HepG2 (cell line): ENCODE results near the gene COG8. TPM values are rescaled to one million over a fixed set of nuclear protein-coding genes. Genes with fewer than 3 reads are reported as not detected.

ENCODE experiments used
- AKAP8 ChIP-seq: sonication (generic); formaldehyde crosslinking; IDR thresholded peaks from 2 replicates; pipeline ENCODE4 v1.5.1; 2020; ENCODE audit warnings: mild to moderate bottlenecking, missing genetic modification reagents
- ATF7-NPFF ChIP-seq: sonication (generic); formaldehyde crosslinking; IDR thresholded peaks from 2 replicates; pipeline ENCODE4 v1.8.1; 2023; ENCODE audit warnings: mild to moderate bottlenecking, low read depth, missing genetic modification reagents, moderate library complexity
- BRF2 ChIP-seq: sonication (generic); formaldehyde crosslinking; IDR thresholded peaks from 2 replicates; pipeline ENCODE4 v1.8.1; 2022; ENCODE audit warnings: mild to moderate bottlenecking, missing genetic modification reagents
- DRAP1 ChIP-seq: IDR thresholded peaks from 2 replicates; pipeline ENCODE4 v1.6.1; 2016; ENCODE audit warnings: missing genetic modification reagents, missing compliant biosample characterization
- ESRRA ChIP-seq: sonication (generic); formaldehyde crosslinking; IDR thresholded peaks from 2 replicates; pipeline ENCODE4 v1.5.1; 2020; ENCODE audit warnings: mild to moderate bottlenecking, low read depth, missing genetic modification reagents
- GATA4 ChIP-seq: sonication (generic); IDR thresholded peaks from 2 replicates; pipeline ENCODE4 v1.6.1; 2016; ENCODE audit warnings: antibody characterized with exemption, low read depth, borderline replicate concordance
- HDAC2 ChIP-seq: sonication (generic); formaldehyde crosslinking; IDR thresholded peaks from 2 replicates; pipeline ENCODE4 v1.4.0; 2020; ENCODE audit warnings: missing genetic modification reagents
- HNF4A ChIP-seq: sonication (generic); formaldehyde crosslinking; IDR thresholded peaks from 2 replicates; pipeline ENCODE4 v1.4.0; 2020; ENCODE audit warnings: missing genetic modification reagents
- HNRNPL ChIP-seq: fragments of 200-400 bp; formaldehyde crosslinking; IDR thresholded peaks from 2 replicates; pipeline ENCODE4 v1.6.1; 2017; ENCODE audit warnings: mild to moderate bottlenecking, low read depth, low read length
- HOXD1 ChIP-seq: sonication (generic); formaldehyde crosslinking; IDR thresholded peaks from 2 replicates; pipeline ENCODE4 v1.5.0; 2020; ENCODE audit warnings: missing genetic modification reagents
- MED8 ChIP-seq: sonication (generic); formaldehyde crosslinking; IDR thresholded peaks from 2 replicates; pipeline ENCODE4 v1.8.1; 2023; ENCODE audit warnings: mild to moderate bottlenecking, missing genetic modification reagents; ENCODE audit not compliant: insufficient replicate concordance
- MLXIP ChIP-seq: sonication (generic); formaldehyde crosslinking; IDR thresholded peaks from 2 replicates; pipeline ENCODE4 v1.9.0; 2021; ENCODE audit warnings: missing genetic modification reagents, borderline replicate concordance
- PHB2 ChIP-seq: fragments of 450-650 bp; IDR thresholded peaks from 2 replicates; pipeline ENCODE4 v1.6.1; 2018; ENCODE audit not compliant: partially characterized antibody
- POLR2AphosphoS5 ChIP-seq: IDR thresholded peaks from 2 replicates; pipeline ENCODE4 v1.6.1; 2012; ENCODE audit warnings: low read depth, low read length
- SNAI1 ChIP-seq: sonication (generic); formaldehyde crosslinking; IDR thresholded peaks from 2 replicates; pipeline ENCODE4 v1.5.0; 2020; ENCODE audit warnings: mild to moderate bottlenecking, missing genetic modification reagents, borderline replicate concordance
- SNAPC2 ChIP-seq: sonication (generic); formaldehyde crosslinking; IDR thresholded peaks from 2 replicates; pipeline ENCODE4 v1.8.1; 2022; ENCODE audit warnings: mild to moderate bottlenecking, missing genetic modification reagents
- SP1 ChIP-seq, 2 experiments: fragments of 450-650 bp in 1 of 2; sonication (generic) in 1 of 2; formaldehyde crosslinking in 1 of 2; IDR thresholded peaks; 2 replicates each; pipeline versions ENCODE4 v1.4.0 to v1.6.1; 2016 to 2020; ENCODE audit warnings: missing genetic modification reagents in 1 of 2
- TBP ChIP-seq: sonication (generic); formaldehyde crosslinking; IDR thresholded peaks from 2 replicates; pipeline ENCODE4 v1.5.0; 2020; ENCODE audit warnings: missing genetic modification reagents
- USF2 ChIP-seq, 2 experiments: sonication (generic) in 1 of 2; formaldehyde crosslinking in 1 of 2; IDR thresholded peaks; 2 replicates each; pipeline versions ENCODE4 v1.5.1 to v1.6.1; 2011 to 2020; ENCODE audit warnings: borderline replicate concordance in 1 of 2, low read depth in 1 of 2, low read length in 1 of 2, mild to moderate bottlenecking in 1 of 2, missing genetic modification reagents in 1 of 2, moderate library complexity in 1 of 2
- ZFP62 ChIP-seq: sonication (generic); formaldehyde crosslinking; IDR thresholded peaks from 2 replicates; pipeline ENCODE4 v1.4.0; 2020; ENCODE audit warnings: missing genetic modification reagents
- ZGPAT ChIP-seq: IDR thresholded peaks from 2 replicates; pipeline ENCODE4 v1.6.1; 2016; ENCODE audit warnings: mild to moderate bottlenecking
- ZNF251 ChIP-seq: sonication (generic); formaldehyde crosslinking; IDR thresholded peaks from 2 replicates; pipeline ENCODE4 v1.9.0; 2021; ENCODE audit warnings: mild to moderate bottlenecking, missing genetic modification reagents
- ZNF552 ChIP-seq: sonication (generic); formaldehyde crosslinking; IDR thresholded peaks from 2 replicates; pipeline ENCODE4 v1.9.0; 2022; ENCODE audit warnings: missing genetic modification reagents, mild to moderate bottlenecking, borderline replicate concordance
- ZNF776 ChIP-seq: sonication (generic); formaldehyde crosslinking; IDR thresholded peaks from 2 replicates; pipeline ENCODE4 v1.4.0; 2020; ENCODE audit warnings: mild to moderate bottlenecking, missing genetic modification reagents
- ZNF792 ChIP-seq: IDR thresholded peaks from 2 replicates; pipeline ENCODE4 v1.6.1; 2016
- polyA plus RNA-seq, 8 experiments: library from polyadenylated mRNA; depleted of rRNA in 3 of 8; stranded (reverse) in 7 of 8; unstranded in 1 of 8; fragments of >200 nt; fragmentation: Illumina TruSeq in 4 of 8; extraction: Trizol in 4 of 8; gene quantifications; 2 replicates each; pipeline versions ENCODE4 v1.2.1 to v1.2.3, GENCODE V29; 2011 to 2016; ENCODE audit warnings: low read depth in 4 of 8, missing spikeins in 1 of 8, mixed read lengths in 1 of 8; ENCODE audit not compliant: insufficient read depth in 1 of 8
- total RNA-seq, 5 experiments: library from RNA; depleted of rRNA; stranded (reverse); fragments of >200 nt; fragmentation: Illumina TruSeq; extraction: Trizol; gene quantifications; 2 replicates each; pipeline ENCODE4 v1.2.3, GENCODE V29; 2016; ENCODE audit warnings: low read depth in 1 of 5

Gene COG8
- total and polyA plus RNA-seq, 2 of the 13 experiments (the other 11 are each of a cell fraction or from before 2014, with no cell fraction given) = 45.5 to 52.1 TPM

- TF ChIP-seq POLR2AphosphoS5 = 0 out of 2 replicates have a peak, but pooled peaks have one; percentile 6
- no peak for TF ChIP-seq HDAC2 (CRISPR knock-in tag)
- TF ChIP-seq ZGPAT = no peak
- TF ChIP-seq GATA4 = no peak
- TF ChIP-seq MLXIP (CRISPR knock-in tag) = no peak
- no peak for TF ChIP-seq SNAI1
- TF ChIP-seq HOXD1 = no peak
- no peak for TF ChIP-seq MED8 (CRISPR knock-in tag)
- no peak for TF ChIP-seq ZNF792 (CRISPR knock-in tag)
- no peak for TF ChIP-seq ATF7-NPFF (CRISPR knock-in tag)
- TF ChIP-seq DRAP1 (CRISPR knock-in tag) = no peak
- TF ChIP-seq BRF2 (CRISPR knock-in tag) = no peak
- TF ChIP-seq SNAPC2 = no peak
- no peak for TF ChIP-seq ZNF776 (CRISPR knock-in tag)
- TF ChIP-seq HNF4A (CRISPR knock-in tag) = peak; percentile 7; the same call in 1 of the 2 replicates
- TF ChIP-seq HNRNPL = no peak
- TF ChIP-seq SP1 (IDR thresholded peaks at IDR 0.05) = no peak
- no peak for TF ChIP-seq SP1 (CRISPR knock-in tag; IDR thresholded peaks at IDR 0.05)
- no peak for TF ChIP-seq ZNF251 (CRISPR knock-in tag)
- TF ChIP-seq ZFP62 = no peak
- no peak for TF ChIP-seq USF2 (IDR thresholded peaks at IDR 0.05; ENCODE audit: low read depth, low read length)
- no peak for TF ChIP-seq USF2 (CRISPR knock-in tag; IDR thresholded peaks at IDR 0.05; ENCODE audit: borderline replicate concordance)
- TF ChIP-seq ZNF552 (CRISPR knock-in tag) = no peak
- TF ChIP-seq TBP (CRISPR knock-in tag) = no peak
- TF ChIP-seq AKAP8 = no peak
- TF ChIP-seq PHB2 = no peak
- peak; percentile 75 for TF ChIP-seq ESRRA (CRISPR knock-in tag)
Observed at GRCh38 chr16:69318911-69319289, 20.5 kb downstream of the COG8 start (continued).
